ENCODE results near the gene OSER1. TPM values are rescaled to one million over a fixed set of nuclear protein-coding genes. Genes with fewer than 3 reads are reported as not detected.

OSER1 gene
- total and polyA plus RNA-seq, 9 of the 15 experiments (the other 6 are each of a cell fraction or from before 2014, with no cell fraction given): 15.5 to 57.3 (median 19.9) TPM

DNA sequence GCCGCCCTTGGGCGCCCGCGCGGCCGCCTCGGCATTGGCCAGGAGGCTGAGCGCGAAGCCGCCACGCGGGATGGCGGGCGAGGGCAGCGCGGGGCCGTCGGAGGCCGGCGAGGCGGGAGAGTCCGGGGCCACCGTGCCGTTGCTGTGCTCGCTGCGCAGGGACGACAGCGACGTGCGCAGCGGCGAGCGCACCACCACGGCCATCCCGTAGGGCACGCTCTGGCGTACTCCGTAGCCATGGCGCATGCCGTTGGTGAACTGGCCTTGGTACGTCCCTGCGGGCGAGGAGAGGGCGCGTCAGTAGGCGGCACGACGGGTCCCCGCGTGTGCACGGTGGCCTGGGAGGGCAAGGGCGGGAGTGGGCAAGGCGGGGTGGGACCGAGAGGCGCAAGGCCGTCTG, 50.4 kb downstream of the OSER1 start:
- intact Hi-C loops (cut with micrococcal nuclease) (no loop called here), in situ Hi-C loops (cut with MboI) (no loop called here)
- CTCF ChIA-PET (ENCODE audit: low intra/inter-chr PET ratio): no interaction called here

More for the DNA sequence above, 50.4 kb downstream of the OSER1 start:
- Histone ChIP-seq H3K4me3 (no peak overlapping the region), H3K27me3 (ENCODE audit: control insufficient read depth in 2 of 2, insufficient read depth in 2 of 2, low read length in 2 of 2) (peaks cover 2 to 38% of the 10 kb centered on the region in 2 experiments; a peak in 2 of 5 replicates), H3K36me3 (ENCODE audit: control insufficient read depth, insufficient read depth, low read length) (no peaks in the 10 kb centered on the region), H3K4me1 (replicated peaks in 1 of 2; ENCODE audit: control insufficient read depth in 2 of 2, insufficient read depth in 2 of 2, low read length in 2 of 2) (no peaks in the 10 kb centered on the region; a peak in 1 of 5 replicates), H4K20me1 (replicated peaks; ENCODE audit: control insufficient read depth, insufficient read depth, low read length) (no peaks in the 10 kb centered on the region; the same call in 1 of the 2 replicates), H3K9me3 (replicated peaks; ENCODE audit: control insufficient read depth, insufficient read depth, low read depth, low read length) (no peaks in the 10 kb centered on the region; the same call in 1 of the 2 replicates), H3K27ac (ENCODE audit: extremely low read depth, low read depth, low read length) (no peak overlapping the region), H3K9me1 (ENCODE audit: control insufficient read depth, insufficient read depth, low read length) (no peaks in the 10 kb centered on the region), H3K9ac (ENCODE audit: insufficient read depth in 1 of 2, low read depth in 2 of 2, low read length in 2 of 2) (no peak overlapping the region), H3K79me2 (ENCODE audit: control insufficient read depth, insufficient read depth, low read length) (no peaks in the 10 kb centered on the region), H2AFZ (ENCODE audit: low read depth, low read length) (no peak overlapping the region), H3K4me2 (ENCODE audit: insufficient read depth, low read length) (no peak overlapping the region)
- FAIRE-seq (no peak), DNase-seq (ENCODE audit: extremely low read depth in 1 of 4, low spot score in 3 of 4) (no peak), ATAC-seq (no peak)
- WGBS (ENCODE audit: insufficient coverage, low coverage, missing lambda C conversion rate): 34% methylated on average over 15 of the region's 56 CpGs
- no peak for TF ChIP-seq VEZF1 (CRISPR knock-in tag; IDR thresholded peaks at IDR 0.05)
- TF ChIP-seq POLR3G (IDR thresholded peaks at IDR 0.05; ENCODE audit: extremely low read depth, insufficient read length, insufficient replicate concordance): no peak
- no peak for TF ChIP-seq USF2 (CRISPR knock-in tag; IDR thresholded peaks at IDR 0.05)
- POLR2A ChIA-PET: no interaction called here
- BruUV-seq (replicated peaks): no TSS peak
